NCI-H2081 treated with DMSO at 0.1 percent for 48 hours (cell line): Measurements from ENCODE around the gene CHN2.

Experiments
- DNase-seq: peaks from one replicate; lab custom pipeline; 2025; lab: John Stamatoyannopoulos, UW

Gene CHN2

DNA sequence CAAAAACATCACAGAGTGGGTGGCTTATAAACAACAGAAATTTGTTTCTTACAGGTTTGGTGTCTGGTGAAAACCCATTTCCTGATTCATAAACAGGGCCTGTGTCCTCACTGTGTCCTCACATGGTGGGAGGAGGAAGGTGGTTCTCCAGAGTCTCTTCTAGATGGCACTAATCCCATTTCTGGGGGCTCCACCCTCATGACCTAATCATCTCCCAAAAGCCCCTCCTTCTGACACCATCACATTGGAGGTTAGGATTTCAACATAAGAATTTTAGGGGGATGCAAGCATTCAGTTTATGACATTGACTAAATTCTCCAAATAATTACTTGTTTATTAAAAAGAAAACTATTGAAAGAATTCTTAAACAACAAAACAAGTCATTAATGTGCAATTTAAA lies 116.0 kb downstream of the CHN2 start:
- no peak for DNase-seq

DNA sequence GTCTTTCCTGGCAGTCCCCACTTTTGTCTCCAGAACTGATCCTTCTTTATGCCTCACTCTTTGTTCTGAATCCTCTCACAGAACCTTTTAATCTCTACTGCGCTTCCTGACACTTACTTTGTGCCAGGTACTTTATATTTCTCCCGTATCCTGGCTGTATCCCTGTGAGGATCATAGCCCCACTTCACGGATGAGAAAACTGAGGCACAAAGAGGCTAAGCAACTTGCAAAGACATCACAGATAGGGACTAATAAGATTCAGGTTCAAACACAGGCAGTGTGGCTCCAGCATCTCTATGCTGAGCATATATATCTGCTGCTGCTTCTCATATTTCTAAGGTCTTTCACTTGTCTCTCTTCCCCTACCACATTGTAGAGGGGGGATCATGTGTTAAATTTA lies 116.7 kb downstream of the CHN2 start:
- DNase-seq = no peak

DNA sequence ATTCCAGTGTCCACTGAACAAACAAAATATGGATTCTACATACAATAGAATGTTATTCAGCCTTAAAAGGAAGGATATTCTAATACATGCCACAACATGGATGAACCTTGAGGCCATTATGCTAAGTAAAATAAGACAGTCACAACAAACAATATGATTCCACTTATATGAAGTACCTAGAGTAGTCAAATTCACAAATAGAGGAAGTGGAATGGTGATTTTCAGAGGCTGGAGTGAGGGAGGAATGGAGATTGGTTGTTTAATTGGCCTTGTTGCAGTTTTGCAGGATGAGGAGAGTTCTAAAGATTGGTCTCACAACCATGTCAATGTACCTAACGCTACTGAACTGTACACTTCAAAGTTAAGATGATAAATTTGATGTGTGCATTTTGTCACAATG lies 119.6 kb downstream of the CHN2 start:
- DNase-seq = no peak

DNA sequence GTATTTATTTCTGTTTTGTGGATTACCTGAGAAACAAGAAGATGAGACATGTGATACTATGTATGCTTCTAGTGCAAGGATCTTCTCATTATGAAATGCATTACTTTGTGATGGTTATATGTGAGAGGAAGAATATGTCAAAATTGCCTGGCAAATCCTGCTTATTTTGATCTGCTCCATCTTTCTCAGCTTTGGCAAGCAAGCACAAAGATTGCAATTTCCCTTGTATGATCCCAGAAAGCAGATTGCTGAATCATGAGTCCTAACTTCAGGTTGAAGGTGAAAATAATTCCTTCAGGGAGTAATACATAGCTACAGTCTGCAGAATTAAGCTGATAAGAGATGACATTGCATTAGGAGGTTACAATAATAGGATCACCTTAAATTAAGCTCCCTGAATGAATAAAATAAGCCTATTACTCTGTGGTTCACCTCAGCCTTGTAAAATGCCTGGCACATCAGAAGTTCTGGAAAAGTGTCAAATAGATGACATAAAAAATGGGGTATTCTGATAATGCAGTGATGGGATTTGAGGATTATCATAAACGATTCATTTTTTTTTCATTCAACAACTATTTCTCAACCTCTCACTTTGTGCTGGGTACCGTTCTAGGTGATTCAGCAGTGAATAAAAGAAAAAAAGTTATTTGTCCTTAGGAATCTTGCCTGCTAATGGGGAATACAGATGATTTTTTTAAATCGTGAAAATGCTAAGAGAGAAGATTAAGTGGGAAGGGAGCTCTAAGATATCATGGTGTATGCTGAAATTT lies 120.7 kb downstream of the CHN2 start:
- DNase-seq = no peak

DNA sequence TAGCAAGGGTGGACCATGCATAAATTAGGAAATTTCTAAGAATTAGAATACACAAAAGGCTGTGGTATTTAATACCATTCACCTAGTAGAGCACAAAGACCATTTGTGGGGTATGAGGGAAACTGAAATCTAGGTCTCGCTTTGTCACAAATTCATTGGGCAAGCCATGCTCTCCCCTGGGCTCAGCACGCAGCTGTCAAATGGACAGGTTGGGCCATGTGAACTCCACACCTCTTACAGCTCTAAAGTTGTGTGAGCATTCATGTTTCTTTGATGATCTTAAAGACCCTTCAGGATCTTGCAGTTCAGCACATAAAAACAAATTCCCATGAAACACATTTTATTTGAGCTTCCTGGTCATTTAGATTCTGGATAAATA lies 121.3 kb downstream of the CHN2 start:
- DNase-seq = no peak

DNA sequence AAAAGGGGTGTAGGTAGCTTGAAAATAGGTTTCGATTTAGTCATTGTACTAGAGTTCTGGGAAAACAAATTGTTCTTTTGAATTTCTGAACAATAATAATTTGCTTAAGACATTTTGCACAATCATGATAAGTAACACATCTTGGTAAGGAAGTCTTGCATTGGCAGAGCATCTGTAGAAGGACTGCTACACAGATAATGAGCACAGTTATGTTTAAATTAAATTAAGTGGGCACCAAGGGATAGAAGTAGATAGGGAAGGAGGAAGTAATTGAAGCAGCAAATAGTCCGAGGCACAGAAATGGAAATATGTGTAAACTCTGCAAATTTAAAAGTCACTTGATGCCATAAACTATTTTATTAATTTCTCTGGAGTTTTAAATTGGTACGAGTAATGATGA lies 122.4 kb downstream of the CHN2 start:
- DNase-seq = no peak

DNA sequence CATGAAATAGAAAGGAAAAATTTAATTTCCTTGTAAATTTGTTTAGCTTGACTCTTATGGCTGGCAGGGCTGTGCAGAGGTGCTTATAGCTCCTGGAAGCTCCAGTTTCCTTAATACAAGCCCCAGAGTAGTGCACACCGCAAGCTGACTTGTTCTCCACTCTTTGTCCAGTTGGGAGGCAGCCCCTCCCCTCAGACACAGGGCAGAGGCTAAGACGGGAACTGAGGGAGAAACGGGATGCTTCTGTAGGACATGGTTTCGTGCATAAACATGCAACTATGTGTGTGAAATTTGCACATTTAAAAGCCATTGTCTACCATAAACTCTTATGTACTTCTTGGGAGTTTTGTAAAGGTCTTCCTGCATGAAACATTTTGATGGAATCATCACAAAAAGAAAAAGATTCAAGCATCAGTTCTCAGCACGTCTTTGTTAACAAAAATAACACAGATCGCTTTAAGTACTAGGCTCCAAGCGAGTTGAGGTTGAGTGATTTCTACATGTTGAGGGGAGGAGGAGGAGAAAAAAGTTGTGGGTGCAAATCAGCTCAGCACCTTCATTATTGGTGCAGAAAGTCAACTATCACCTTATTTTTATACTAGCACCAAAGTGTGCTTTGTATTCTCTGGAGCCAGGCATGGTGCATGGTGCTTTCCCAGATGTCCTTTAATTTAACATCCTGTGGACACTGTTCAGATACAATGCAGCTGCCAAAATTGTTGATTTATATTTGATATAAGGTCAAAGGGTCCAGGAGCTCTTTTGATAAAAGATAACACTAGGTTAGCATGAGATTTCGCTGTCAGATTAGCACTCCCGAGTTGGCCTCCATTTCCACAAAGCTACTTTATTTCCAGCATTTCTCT lies 124.5 kb downstream of the CHN2 start:
- no peak for DNase-seq

DNA sequence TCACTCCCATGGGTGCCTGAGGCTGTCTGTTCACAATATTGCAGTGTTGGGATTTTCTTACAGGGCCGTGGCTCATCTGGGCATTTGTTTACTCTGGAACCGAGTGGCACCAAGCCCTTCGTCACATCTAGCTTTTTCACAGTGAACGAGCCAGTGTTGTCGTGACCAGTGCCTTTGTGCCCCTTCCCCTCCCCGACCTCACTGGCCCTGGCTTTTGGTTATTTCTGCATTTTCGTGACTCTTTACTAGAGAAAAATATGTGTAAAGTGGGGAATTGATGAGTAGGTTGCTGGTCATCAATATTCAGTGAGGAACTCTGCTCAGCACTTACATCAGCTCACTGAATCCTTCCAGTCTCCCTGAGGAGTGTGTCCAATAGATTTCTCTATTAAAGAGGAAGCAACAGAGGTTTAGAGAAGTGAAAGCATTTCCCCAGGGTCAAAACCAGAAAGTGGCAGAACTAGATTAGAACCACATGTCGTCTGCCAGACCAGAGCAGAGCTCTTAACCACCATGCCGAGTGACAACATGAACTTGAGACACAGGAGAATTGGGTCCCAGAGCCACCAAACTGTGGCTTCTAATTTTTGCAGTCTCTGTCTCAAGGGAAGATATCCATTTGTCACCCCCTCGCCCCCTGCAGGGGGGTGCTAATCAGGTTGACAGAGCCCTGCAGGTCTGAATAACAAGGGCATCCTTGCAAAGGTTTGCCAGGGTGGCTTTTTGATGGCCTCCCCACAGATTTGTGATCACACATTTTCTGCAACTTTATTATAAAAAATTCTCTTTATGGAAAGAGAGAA lies 125.3 kb downstream of the CHN2 start:
- no peak for DNase-seq

DNA sequence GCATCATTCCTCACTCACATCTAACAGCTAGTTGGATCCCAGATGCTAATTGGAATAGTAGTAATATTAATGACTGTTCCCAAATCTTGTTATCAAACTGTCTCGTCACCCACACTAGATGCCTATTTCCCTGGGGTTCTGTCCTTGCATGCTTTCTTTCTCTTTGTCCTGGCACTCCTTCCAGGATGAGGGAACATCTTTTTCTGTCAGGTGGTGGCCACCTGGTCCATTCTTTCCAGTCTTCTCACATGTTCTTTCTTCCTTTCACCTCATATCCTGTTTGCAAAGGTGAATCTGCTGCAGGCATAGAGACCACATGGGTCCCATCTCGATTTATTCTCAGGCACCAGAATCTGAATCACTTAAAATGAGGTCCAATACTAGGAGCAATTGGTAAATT lies 126.0 kb downstream of the CHN2 start:
- no peak for DNase-seq

DNA sequence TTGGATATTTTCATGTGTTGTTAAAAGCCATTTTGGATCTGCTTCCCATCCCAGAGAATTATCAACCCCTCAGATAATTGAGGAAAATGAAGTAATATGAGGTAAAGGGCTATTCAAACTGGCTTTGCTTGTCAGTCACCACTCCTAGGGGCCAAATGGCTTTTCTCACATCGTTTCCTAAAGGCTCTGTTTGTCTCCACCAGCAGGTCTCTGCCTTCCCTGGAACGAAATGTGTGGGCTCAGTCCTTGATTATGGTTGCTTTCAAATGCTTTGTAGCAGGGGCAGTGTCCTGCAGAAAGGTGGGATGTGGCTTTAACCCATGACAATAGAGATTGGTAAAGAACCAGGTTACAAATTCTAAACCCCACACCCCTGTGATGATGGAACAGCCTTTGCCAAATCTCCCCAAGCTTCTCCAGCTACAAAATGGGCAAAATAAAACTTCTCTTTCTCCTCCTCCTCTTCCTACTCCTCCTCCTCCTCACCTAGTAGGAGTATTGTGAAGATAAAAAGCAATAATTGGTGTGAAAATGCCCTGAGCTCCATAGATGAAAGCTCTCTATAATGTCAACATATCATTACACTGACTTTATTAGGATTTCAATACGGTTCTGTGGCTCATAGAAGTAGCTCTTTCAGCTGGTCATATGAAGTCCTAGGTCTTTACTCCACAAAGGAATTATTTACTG lies 127.6 kb downstream of the CHN2 start:
- peak; percentile 92 for DNase-seq

DNA sequence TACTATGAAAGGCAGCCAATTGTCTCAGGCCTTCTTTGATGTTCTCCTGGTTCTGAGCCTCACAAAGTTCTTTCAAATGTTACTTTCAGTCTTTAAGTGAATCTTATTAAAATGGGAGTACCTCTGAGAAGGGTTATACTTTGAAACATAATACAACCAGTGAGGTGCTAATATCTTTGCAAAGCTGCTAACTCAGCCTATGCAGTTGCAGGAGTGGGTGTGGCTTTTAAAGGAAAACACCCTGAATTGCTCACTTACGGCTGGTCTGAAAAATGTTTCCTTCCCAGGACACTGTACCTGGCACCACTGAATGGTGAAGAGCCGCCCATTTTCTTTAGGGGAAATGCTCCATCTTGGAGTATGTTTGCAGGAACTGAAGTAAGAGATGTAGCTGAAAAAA lies 130.9 kb downstream of the CHN2 start:
- DNase-seq = no peak

DNA sequence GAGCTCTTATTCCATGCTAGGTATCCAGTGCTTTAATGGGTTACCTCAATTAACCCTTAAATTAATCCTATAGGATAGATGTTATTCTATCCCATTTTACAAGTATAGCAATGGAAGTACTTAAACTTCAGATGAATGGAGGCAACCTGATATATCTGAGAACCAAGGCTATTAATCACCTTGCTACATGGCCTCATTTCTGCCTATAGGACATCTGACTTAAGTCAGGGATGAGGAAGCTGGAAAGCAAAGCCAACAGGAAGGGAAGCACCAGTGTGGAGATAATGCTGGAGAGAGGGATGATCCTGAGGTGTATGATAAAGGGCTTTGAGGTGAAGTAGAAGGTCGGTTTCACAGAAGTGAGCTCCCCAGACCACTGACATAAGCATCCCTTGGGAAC lies 132.3 kb downstream of the CHN2 start:
- no peak for DNase-seq

DNA sequence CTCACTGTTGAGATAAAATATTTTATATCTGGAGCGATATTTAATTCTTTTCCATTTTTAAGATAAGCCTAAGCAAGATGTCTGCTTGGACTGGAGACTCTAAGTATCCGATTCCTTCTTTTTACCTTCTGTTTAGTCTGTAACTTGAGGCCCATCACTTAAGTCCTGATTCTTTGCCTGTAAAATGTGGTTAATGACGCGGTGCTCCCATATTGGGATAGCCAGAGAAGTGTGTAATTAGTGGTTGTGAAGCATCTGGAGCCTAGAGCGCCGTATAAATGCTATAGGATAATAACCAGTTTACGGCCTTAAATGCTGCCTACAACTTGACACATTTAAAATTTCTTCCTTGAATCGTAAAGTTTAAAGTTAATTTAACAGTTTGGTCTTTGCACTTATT lies 132.9 kb downstream of the CHN2 start:
- DNase-seq = peak; percentile 78

DNA sequence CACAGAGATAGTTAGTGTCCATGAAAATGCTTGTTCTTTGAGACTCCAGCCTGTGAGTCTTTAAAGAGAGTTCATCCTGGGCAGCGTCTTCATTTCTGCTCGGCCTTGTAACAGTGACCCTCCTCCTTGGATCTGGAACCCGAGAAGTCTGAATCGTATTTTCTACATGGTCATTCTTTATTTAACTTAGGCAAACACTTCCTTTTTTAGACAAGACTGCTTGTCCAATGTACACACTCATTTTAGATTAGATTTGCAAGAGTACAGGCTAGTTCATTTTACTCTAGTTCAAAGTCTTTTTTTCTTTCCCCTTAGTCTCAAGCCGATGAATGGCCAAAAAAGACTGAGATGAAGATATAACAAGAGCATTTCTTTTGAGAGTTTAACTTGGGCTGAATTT lies 133.5 kb downstream of the CHN2 start:
- no peak for DNase-seq

DNA sequence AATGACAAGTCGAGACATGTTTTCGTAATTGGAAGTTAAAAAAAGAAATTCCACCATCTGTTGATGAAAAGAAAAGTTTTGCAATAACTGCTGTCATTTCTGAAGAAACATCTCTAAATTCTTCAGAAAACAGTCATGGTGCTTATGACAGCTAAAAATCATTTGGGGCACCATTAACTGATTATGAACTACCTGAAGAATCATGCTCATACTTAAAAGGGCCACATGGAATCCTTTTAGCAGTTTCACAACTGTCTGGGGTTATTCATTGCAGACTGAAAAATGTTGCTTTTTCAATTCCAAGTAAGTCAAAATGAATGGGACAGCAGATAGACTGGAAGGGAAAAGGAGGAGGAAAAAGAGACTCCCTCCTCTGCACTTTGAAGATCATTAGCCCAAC lies 134.2 kb downstream of the CHN2 start:
- DNase-seq = no peak

DNA sequence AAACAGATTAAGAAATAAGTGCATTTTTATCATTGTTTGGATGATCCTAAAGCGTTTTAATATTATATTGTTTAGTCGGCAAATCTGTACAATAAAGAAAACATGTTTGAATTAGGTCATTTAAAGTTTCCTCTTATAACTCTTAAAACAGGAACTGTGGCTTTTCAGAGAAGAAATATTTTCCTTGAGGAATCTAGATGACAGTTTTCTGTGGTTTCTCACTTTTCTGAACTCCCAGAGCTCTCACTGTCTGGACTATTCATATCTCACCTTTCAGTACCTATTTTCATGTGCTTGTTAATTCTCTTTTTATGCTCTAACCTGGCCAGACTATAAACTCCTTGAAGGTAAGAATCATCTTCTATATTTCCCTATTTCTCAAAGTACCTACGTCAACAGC lies 135.1 kb downstream of the CHN2 start:
- DNase-seq = no peak

DNA sequence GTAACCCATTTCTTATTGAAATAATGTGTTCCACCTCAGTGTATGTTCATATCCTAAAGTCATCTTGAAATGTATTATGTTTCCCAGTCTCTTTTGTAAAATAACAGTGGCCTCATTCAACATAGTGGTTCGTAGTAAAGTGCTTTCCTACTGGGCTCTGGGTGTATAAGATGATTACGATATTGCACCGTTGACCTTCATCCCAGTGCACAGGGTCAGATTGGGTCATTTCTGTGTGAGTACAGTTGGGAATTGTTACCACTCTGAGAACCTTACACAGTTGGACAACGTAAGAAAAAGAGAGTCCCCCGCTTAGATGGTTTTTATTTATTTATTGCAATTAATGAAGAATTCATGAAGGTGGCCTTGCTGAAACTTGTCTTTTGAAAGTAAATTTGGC lies 135.6 kb downstream of the CHN2 start:
- DNase-seq = no peak

DNA sequence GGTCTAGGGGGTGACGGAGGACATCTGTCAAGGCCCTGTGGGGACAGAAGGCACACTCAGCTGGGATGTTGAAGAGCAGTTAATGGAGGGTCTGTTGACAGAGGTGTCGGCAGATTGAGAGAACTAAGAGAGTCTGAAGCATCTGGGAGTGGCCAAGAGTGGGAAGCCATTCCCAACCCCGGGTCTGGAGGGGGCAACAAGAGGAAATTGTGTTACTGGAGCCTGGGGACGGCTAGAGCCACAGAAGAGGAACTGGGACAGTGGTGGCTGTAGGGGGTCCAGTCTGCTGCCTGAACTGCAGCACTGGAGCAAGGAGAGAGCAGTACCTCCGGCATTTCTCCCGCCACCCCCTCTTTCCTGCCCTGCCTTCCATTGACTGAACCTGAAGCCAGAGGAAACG lies 136.6 kb downstream of the CHN2 start:
- DNase-seq = no peak

DNA sequence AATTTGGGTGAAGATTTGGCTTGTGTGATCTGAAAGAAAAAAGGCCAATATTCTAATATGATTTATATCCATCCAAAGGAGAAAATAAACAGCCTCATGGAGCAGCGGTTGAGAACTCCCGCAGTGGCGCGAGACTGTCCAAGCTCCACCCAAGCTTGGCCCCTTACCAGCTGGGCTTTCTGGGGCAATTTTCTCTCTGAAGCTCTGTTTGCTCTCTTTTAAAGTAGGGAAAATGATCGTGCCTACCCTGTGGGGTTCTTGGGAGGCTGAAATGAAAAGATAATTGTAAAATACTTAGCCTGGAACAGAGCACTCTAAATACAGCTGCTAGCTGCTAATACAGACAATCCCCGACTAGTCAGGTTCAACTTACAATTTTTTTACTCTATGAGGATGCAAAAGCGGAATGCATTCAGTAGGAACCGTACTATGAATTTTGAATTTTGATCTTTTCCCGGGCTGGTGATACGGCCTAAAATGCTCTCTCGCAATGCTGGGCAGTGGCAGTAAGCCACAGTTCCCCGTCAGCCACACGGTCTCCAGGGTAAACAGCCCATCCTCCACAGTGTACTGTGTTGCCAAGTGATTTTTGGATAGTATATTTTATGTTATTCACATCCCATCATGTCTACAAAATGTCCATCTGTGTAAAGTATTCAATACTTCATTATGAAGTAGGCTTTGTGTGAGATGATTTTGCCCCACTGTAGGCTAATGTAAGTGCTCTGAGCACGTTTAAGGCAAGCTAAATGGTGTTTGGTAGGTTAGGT lies 137.7 kb downstream of the CHN2 start:
- DNase-seq = peak; percentile 100

DNA sequence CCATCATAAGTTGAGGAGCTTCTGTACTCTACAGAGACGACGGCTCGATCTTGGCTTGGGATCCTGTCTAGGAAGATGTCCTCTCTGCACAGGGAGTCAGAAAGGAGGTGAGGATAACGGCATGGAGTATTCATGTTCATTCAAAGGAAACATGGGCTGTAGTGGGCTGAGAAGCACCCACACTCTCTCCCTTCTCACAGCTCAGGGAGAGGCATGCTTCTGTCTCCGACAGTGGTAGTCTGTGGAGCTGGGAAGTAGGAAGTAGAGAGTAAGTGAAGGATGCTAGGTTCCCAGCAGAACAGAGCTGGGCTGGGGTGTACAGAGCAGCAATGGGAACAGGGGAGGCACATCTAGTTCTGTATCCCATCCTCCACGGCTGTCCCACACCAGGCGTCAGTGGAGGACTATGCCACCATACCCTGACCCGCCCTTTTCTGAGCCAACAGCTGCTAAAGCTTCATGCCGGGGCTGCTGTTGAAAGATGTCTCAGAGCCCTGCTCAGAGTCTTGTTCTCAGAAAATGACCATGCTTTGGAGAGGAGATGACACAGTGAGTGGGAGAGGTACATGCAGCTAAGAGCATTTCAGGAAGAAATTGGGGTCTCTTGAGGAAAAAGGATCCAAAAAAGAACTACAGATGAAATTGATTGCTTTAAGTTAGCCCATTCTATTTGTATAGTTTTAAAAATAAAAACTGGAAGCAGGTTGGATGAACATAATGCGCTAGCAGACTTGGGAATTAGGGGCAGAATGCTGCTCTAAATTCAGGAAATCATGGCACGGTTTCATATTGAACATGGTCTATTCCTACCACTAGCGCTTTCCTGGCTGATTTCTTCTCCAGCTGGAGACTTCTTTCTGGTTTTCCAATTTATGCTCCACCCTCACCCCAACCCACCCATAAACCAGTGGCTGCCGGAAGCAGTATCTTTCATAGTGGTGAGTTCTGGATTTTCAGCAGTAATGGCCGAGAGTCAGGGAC lies 138.6 kb downstream of the CHN2 start:
- DNase-seq = no peak
